GM18519 (cell line): Measurements from ENCODE around the gene TLE3.

Experiments used
- ATAC-seq: cut with Tn5 transposase; IDR thresholded peaks from one replicate; pipeline ENCODE4 v1.9.1; 2021; ENCODE audit warnings: mild to moderate bottlenecking, moderate library complexity; ENCODE audit not compliant: unreplicated experiment, low FRiP score

Gene TLE3

DNA sequence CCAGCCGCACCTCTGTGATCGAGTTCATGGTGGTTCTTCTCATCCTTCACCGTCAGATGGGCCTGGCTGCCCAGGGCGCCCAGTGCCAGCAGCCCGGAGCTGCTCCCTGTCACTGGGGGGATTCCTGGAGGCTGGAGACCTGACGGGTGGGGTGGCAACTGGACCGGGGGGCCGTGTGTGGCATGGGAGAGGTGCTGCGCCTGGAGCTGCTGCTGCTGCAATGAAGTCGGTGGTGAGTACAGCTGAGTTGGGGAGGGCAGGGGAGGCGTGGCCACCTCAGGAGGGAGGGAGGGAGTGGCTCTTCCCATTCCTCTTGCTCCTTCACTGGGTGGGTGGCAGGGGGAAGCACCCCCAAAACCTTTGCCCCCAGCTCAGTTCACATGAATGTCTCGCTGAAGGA is 31.7 kb downstream of the TLE3 start:
- ATAC-seq: no peak

DNA sequence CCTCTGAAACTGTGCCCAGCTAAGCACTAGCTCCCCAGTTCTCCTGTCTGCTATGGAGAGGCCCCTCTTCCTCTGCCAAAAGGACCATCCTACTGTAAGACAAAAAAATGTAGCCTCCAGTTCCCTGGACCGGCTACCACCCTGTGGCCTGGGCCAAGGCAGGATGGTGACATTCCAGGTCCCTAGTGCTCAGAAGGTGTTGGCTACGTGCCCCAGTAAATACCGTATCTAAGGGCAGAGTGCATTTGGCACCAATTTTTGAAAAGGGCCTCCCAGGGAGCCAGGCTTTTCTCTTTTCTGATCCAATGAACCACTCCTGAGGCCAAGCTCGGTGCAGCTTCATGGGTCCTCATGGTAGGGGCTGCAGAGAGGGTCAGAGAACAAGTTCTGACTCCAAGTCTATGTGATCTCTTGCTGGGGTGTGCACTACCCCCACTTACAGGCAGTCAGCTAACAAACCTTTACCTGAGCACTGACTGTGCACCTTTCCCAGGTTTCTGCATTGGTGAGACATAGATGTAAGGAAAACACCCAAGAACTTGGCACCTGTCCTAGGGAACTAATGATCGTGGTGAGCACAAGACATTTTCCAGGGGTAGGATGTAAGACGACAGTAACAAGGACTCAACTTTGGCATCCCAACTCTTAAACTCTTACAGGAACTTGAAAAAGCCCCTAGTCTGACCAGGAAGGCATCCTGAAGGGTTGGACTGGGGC is 32.6 kb downstream of the TLE3 start:
- ATAC-seq: no peak

DNA sequence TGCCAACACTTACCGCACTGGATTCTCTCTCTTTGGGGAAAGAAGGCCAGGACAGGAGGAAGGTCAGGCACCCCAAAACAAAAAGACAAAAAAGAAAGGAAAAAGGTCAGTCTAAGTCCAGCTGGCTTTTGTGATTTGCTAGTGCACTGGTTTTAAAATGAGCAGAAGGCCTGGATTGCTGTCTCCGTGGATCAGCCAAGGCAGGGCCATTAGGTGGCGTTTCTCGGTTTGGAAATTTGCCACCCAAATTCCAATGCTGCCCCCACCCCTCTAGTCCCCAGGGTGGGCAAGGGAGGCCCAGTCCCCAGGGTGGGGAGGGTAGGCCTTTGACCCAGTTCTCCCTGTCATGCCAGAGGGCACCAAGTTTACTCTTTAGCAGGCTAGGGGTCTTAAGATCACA is 33.3 kb downstream of the TLE3 start:
- no peak for ATAC-seq

DNA sequence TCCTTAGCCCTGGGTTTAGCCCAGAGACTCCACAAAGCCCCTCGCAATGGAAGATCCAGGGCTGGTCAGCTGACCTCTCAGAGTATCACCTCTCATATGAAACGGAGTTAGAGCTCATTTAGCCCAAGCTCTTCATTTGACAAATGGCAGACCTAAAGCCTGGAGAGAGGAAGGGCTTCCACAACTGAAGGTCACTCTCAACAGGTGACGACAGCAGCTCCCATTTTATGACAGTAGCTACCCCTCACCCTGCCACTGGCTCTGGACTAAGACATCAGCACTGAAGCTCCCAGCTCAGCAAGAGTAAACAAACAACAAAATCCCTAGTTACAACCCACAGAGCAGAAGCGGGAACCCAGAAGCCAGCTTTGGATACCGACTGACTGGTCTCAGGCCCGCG is 33.7 kb downstream of the TLE3 start:
- ATAC-seq: no peak

DNA sequence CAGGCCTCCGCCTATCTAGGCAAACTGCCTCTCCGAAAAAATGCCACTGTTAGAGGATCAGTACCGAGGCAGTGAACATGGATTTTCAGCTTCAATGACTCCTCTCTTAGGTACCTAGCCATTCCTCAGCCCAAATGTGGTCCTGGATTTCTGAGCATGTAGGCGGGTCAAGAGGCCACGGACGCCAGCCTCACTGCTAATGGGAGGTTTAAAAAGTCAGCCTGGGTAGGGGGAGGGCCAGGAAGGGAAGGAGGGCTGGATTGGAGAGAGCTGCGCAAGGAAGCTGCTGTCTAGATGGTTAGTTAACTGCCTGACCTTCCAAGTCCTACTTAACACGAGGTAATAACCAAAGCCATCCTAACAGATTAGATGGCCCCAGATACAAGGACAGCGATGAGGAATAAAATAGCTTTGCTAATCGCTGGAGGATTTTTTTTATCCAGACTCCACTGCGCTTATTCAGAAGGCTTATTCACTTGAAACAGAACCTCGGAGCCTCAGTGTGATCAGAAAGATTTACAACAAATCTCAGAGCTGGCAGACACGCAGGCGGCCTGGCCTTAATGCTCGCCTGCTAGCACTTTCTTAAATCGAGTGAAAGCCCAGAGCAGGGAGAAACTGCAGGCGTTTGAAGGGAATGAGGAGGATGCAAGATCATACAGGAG is 34.3 kb downstream of the TLE3 start:
- ATAC-seq: no peak

DNA sequence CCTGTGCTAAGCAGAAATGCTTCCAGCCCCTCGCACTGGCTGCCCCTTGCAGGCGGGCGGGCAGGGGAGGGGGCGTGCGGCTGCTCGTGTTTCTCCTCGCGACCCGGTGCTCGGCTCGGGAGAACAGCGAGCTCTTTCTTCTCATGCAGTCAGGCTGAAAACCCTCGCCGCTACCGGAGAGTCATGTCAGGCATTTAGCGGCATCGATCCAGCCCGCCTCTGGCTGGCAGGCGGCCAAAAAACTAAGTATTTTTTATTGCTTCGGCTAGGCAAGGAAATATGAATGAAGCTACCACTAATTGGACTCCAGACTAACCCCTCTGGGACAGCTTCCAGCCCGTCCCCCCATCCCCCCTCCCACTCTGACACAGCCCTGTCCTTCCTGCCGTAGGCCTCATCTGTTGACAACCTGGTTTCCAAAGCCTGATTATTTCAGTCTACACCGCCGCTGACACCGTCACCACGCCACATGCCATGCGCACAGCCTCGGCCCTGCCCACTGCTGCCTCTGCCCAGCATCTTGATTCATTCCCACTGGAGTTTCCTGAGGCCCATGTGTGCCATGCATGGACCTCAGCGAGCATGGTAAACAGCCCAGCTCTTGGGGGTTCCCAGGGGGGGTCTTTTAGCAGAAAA is 35.3 kb downstream of the TLE3 start:
- ATAC-seq: no peak

DNA sequence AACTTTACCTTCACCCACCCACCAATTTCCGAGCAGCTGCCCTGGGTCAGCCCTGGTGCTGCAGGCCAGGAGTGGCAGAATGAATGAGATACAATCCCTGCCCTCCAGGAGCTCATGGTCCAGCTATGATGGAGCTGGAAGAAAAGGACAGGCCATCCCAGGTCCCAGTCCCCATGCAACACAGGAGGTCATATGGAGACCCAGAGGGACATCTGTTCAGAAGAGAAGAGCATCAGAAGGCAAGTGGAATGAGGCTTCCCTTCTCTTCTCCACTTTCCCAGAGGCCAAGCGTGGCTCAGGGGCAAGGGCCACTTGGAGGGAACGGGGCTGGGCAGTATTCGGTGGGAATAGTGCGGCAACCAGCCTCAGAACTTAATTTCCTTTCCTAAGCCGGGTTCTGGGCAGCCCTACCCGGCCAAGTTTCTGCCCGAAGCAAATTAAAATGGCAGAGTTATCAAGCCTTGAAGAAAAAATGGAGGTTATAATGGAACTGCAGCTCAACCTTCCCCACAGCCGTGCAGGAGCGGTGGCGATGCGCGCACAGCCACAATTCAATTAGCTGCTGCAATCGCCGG is 35.9 kb downstream of the TLE3 start:
- no peak for ATAC-seq

DNA sequence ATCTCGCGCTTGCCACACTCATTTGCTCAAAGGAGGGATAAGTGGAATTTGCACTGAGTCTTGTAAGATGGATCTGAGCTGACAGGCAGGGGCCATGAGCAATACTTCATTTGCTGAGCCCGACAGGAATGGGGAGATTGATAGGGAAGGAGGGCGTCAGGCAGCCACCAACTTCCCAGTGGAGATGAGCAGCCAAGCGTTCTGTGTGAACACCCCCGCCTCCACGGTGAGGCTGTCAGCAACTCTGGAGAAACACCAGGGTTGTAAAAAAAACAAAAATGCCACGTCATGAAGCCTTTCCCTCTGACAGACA is 36.8 kb downstream of the TLE3 start:
- no peak for ATAC-seq

DNA sequence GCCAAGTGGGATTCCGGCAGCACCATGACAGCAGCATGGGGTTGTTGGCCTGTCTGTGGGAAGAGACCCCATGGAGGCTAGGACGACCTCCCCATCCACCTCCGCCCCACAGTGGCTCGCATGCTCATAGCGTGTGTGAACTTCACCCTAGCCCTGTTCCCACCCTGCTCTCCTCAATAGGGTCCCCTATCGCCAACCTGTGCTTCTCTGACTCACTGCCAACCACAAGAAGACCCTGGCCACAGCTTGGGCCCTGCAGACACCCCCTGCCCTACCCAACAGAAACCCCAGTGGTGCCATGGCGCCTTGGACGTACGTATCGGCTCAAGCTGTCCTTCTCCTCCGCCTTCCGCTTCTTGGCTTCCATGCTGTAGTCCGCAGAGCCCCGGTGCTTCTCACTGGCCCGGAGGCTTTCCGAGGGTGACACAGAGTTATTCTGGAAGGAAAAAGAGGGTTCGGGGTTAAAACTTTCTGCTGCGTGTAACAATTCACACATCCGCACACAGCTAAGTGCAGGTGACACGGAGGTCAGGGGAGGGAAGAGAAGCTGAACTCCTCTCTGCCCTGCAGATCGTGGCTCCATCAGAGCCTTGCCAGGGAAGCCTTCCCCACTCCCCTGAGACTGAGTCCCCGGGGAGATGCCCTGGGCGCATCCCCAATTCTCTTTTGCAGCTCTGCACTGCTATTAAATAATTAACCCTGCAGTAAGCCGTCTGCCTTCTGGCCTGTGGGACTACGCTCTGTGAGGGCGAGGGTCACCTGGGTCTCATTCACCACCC is 37.3 kb downstream of the TLE3 start:
- no peak for ATAC-seq

DNA sequence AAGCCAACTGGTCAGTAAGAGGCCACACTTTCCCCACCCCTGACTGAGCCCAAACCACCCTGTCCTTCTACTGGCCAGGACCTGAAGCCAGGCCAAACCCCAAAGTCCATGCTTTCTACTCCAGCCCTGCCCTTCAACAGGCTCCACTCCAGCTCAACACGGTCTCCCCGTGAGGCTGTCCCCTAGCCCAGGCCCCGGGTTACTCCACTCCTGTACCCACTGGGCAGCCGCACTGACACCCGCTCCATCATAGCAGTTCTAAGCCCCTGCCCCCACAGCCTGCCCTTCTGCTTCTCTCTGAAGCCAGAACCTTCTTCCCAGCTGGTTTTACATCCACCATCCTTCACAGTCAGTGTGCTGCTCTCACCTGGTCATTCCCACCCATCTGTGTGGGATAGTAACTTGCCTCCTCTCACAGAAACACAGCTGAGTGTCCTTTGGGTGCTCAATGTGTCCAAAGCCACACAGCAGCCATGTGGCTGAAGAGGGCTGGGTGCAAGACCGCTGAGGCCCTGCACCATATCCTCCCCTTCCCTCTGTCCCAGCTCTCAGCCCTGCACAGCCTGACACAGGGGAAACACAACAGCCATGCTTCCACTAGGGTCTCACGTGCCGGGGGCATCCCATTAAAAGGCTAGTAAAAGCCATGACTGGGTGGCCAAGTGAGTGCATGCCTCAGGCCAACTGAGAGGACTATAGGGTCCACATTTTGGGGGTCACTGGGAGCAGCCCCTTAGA is 38.1 kb downstream of the TLE3 start:
- no peak for ATAC-seq

DNA sequence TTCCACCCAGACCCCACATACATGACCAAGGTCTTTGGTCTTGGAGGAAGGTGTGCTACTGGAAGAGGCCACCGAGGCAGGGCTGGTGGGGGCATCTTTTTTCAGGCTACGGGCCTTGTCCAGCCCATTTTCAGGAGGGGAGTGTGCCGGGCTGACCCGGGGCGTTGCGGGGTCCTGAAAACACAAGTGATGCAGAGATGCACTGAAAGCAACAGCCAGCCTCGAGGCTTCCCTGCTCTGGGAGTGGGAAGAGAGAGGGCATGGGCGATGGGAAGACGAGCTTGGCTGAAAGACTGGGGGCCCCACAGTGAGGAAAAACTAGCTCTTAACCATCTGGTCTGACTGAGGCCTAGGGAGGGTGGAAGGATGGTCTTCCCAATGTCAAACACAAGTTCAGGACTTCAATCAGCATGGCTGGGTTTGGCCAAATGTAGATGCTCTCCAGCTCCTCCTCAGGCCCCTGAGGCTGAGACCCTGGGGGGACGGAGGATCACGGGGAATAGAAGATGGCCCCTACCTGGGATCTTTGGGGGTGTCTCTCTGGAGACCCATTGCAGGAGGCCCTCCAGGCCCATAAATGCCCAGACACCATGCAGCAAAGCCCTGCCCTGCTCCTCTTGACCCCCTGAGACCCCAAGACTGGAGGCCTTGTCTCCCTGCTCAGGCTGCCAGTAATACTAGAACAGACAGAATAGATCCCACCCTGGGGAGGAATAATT is 38.9 kb downstream of the TLE3 start:
- ATAC-seq: no peak

DNA sequence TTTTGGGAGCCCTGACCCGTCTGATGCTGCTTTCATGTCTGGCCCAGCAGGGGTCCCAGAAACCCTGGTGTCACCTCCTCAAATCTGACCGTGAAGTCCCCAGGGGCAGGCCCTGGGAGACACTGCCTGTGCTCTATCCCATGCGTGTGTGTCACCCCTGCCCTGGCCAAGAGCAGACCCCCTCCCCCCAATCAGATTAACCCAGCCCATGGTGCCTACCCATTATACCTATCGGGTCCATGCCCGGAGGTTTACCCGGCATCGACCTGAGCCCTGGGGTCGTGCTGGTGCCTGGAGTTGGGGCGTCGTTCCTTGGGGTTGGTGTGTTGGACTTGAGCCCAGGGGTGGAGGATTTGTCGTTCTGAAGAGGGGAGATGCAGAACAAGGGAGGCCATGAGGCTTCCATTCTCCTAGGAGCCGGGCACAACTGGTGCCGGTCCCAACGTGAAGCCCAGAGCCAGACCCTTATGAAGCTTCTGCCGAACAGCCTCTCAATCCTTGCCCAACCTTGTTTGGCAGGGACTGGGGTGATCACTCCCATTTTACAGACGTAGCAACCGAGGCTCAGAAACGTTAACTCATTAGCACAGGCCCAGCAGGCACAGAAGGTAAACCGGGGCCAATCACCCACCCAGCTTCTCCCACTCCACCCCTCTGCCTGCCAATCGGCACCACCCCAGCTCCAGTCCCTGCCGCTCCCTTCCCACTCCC is 39.6 kb downstream of the TLE3 start:
- no peak for ATAC-seq

DNA sequence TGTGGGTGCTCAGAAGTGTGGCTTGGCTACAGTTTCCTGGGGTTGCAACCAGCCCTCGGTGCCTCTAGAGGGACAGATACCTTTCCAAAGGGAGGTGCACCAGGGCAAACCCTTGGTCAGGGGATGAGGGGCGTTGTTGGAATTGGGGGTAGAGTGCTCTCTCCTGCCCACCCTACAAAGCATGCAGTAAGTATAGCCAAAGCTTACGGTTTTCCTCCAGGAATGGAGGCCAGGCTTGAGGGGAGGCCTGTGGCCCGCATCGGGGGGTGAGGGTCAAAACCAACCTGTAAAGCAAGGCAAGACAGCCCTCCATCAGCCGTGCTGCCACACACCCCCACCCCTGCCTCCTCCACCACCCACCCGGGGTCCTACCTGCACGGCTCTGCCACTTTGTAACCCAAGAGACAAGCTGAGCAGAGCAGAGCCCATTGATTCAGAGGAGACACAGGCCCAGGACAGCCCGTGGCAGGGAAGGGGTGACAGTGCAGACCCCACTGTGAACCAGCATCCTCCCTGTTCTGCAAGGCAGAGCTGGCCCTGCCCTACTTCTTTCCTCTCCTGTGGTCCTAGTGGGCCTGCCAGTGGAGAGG is 41.5 kb downstream of the TLE3 start:
- no peak for ATAC-seq

DNA sequence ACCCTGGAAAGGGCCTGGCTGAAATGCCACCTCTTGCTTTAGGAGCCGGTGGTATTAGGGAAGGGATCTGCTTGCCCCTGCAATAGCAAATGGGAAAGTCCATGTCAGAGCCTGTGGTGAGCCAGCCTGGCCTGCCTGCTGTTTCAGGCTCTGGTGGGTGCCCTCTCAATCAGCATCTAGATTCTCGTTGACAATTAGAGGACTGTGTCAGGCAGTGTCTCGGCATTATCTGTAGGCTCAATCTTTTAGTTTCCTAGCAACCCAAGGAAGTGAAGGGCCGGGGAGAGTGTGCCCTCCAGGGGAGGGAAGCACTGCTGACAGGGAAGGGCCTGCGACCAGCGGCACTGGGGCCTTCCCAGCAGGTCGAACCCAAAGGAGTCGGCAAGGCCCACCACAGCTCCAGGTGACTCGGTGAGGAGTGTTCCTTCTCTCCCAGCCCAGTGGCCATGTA is 42.1 kb downstream of the TLE3 start:
- ATAC-seq: no peak

DNA sequence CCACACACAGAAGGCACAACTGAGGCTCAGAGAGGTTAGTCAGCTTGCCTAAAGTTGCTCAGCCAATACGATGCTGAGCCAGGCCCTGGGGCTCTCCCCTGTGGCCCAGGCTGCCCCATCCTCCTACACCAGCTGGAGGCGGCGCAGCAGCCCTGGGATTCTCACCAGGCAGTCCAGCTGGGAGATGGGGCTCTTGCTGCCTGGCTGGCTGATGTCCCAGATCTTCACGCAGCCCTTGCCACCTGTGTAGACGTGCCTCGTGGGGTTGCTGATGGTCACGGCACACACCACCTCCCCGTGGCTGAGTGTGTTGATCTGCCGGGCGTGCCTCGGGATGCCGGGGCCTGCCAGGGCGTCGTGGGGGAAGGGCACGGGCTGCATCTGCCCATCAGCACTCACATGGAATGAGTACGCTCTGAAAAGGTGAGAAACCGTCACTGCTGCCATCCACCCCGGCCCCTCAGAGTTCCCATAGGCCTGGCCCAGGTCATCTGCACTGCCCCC is 42.8 kb downstream of the TLE3 start:
- no peak for ATAC-seq

DNA sequence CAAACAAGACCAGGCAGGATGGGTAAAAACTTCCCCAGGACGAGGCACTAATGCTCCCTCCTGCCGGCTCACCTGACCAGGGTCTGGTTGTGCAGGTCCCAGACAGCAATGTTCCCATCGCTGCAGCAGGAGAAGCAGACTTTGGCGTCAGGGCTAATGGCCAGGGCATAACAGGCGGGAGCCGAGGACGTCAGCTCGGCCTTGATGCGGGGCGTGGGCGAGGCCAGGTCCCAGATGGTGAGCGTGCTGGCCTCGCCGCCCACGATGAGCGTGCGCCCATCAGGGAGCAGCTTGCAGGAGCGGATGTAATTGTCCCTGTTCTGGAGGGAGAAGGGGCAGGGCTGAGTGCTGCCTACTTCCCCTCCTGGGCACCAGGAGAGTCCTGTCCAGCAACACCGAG is 43.4 kb downstream of the TLE3 start:
- no peak for ATAC-seq

DNA sequence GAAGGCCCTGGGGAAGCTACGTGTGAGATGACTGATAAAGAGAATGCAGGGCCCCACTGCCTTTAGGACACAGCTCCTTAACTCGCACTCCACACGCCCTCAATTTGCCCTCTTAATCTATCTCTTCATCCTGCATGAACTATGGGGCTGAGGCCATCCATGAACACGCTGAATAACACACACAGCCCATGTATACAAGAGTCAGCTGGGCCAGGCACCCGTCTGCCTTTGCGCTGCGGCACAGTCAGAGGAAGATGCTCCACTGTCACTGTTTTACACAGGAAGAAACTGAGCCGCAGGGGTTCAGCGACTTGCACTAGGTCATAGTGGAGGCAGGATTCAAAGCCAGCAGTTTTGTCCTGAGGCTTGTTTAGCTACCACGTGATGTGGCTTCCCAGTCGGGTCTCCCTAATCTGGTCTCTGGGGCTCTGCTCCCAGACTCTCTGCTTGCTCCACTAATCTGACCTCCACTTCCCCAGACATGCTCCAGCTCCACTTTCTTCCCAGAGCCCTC is 43.9 kb downstream of the TLE3 start:
- ATAC-seq: no peak

DNA sequence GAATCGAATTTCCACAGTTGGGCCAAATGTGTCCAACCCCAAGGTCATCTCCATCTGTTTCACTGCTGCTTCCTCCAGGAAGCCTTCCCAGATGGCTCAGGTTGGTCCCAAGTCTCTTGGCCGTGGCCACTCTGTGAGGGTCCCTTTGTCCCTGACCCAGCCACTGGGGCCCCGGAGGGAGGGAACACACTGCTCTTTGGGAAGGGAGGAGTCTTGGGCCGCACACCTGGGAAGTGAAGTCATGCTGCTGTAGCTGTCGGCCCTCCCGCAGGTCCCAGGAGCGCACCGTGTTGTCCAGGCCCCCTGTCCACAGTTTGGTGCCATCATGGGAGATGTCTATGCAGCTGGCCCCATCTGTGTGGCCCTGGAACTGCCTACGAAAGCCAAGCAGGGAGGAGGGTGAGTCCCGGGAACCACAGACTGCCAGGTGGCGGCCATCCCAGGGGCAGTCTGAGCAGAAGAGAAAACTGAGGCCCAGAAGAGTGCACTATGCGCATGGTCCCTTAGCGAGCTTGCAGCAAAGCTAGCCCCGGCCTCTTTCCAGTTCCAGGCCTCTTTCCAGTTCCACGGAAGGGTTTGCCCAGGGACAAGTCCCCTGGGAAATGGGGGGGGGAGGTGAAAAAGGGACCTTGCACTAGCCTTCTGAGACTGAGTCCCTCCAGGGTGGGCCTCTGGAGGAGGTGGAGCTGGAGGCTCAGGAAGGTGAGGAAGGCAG is 44.6 kb downstream of the TLE3 start:
- no peak for ATAC-seq
